Measurements from ENCODE around the gene NAA16.

DNA sequence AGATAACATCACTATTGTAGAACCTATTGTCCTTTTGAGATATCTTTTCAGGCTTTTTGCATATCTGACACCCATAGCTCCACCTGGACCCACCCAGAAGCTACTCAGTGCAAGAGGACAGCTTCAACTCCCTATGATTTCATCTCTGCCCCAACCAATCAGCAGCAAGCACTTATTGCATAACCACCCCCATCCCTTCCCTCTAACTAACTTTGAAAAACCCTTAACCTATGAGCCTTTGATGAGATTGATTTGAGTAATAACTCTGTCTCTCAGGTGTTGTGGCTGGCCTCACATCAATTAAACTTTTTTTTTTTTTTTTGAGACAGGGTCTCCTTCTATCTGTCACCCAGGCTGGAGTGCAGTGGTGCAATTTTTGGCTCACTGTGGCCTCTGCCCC, 34.2 kb upstream of the NAA16 start:
- no peak for TF ChIP-seq EZH2 (IDR thresholded peaks at IDR 0.05)
- no peak for TF ChIP-seq POLR2AphosphoS5 (IDR thresholded peaks at IDR 0.05; ENCODE audit: borderline replicate concordance, low read depth, low read length)
